ENCODE measurements around the gene FOXP4. TPM values are rescaled to one million over a fixed set of nuclear protein-coding genes. Genes with fewer than 3 reads are reported as not detected.

Gene FOXP4
- total RNA-seq, 1 experiment from 2014 or later, result 32.3 TPM

GRCh38 chr6:41515995-41516394 is 30.2 kb upstream of the FOXP4 start:
- H3K4me3 ChIP-seq (replicated peaks in 1 of 2; ENCODE audit: low read depth in 1 of 2, low read length in 2 of 2), result no peak overlapping the region
- H2AFZ ChIP-seq (ENCODE audit: low read depth, low read length, poor library complexity, severe bottlenecking), result no peak overlapping the region
- H3K9me3 ChIP-seq (ENCODE audit: control insufficient read depth in 1 of 2, insufficient read depth in 1 of 2, low read depth in 1 of 2, low read length in 2 of 2), result no peaks in the 10 kb centered on the region
- no peak for ATAC-seq
- POLR2A ChIA-PET, result no interaction called here
- H3K36me3 ChIP-seq (ENCODE audit: control insufficient read depth in 1 of 2, insufficient read depth in 2 of 2, low read length in 2 of 2), result no peaks in the 10 kb centered on the region
- CTCF ChIA-PET, result no interaction called here
- H4K20me1 ChIP-seq (ENCODE audit: insufficient read depth), result no peaks in the 10 kb centered on the region
- no peaks in the 10 kb centered on the region for H3K9me2 ChIP-seq (ENCODE audit: insufficient read depth)
- H3K9ac ChIP-seq (ENCODE audit: low read length), result no peak overlapping the region
- H3K4me1 ChIP-seq (ENCODE audit: control insufficient read depth in 1 of 2, insufficient read depth in 2 of 2, low read length in 2 of 2), result no peaks in the 10 kb centered on the region
- intact Hi-C loops (cut with micrococcal nuclease), result no loop called here
- no TSS peak for BruUV-seq (replicated peaks)
- H3K79me2 ChIP-seq (ENCODE audit: insufficient read depth, low read length), result no peaks in the 10 kb centered on the region
- DNase-seq (ENCODE audit: low read depth, low spot score), result no peak
- H3K4me2 ChIP-seq (ENCODE audit: low read length), result no peak overlapping the region
- no peaks in the 10 kb centered on the region for H3K27me3 ChIP-seq (ENCODE audit: insufficient read depth, low read length)
- RAD21 ChIA-PET (ENCODE audit: low non-redundant PET in 1 of 2, low total read pairs in 2 of 2, uncharacterized antibody in 2 of 2, unreplicated experiment in 2 of 2), result no interaction called here
- TF ChIP-seq ZBTB33 (IDR thresholded peaks at IDR 0.05; ENCODE audit: extremely low read depth, insufficient replicate concordance, low read length) (no peak), POLR2A (IDR thresholded peaks at IDR 0.05; ENCODE audit: borderline replicate concordance, extremely low read depth, insufficient read depth, insufficient read length) (no peak), CTCF (IDR thresholded peaks at IDR 0.05 in 2 of 3, conservative IDR thresholded peaks at IDR 0.05 in 1 of 3; ENCODE audit: borderline replicate concordance in 1 of 3, insufficient read depth in 1 of 3, low read depth in 2 of 3, low read length in 2 of 3) (no peak), TCF7L2 (IDR thresholded peaks at IDR 0.05; ENCODE audit: borderline replicate concordance, extremely low read depth, insufficient read depth, insufficient read length) (no peak), SIN3A (IDR thresholded peaks at IDR 0.05; ENCODE audit: low read depth) (no peak), REST (IDR thresholded peaks at IDR 0.05; ENCODE audit: low read depth) (no peak), FOSL1 (IDR thresholded peaks at IDR 0.05; ENCODE audit: low read depth) (no peak), CBX3 (IDR thresholded peaks at IDR 0.05; ENCODE audit: low read depth) (no peak), MAX (IDR thresholded peaks at IDR 0.05) (no peak), JUND (IDR thresholded peaks at IDR 0.05) (no peak)
- no peak overlapping the region for H3K27ac ChIP-seq (ENCODE audit: low read depth, low read length)

Measured in HCT116 (cell line).